Activated CD4-positive, alpha-beta T cell treated with anti-CD3 and anti-CD28 coated beads for 4 hours (primary cell): ENCODE results near the gene NAE1.

Source experiments
- DNase-seq, 2 donors: peaks; one replicate each; pipeline ENCODE4 v3.0.0-alpha.2; 2020

NAE1 gene

GRCh38 chr16:66849549-66849948 is 18.8 kb upstream of the NAE1 start:
- DNase-seq: no peak

DNA sequence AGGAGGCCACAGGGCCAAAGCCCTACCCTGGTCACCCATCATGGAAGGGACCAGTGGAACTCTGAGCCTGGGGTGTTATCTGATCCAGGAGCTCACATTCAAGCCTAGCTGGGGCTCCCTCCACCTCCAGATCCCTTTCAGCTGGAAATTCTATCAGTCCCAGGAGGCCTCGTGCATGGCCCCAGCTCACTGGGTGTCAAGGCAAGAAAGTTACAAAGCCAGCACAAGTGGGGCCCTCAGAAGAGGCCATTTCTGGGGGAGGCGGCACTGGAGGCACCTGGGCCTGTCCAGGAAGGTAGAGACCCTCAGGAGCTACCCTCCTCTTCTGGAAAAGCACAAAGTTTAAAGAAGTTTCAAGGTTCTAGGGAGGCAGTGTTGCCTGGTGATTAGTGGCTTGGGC is 18.2 kb upstream of the NAE1 start:
- no peak for DNase-seq

GRCh38 chr16:66848172-66848571 is 17.4 kb upstream of the NAE1 start:
- no peak for DNase-seq

GRCh38 chr16:66847533-66848067 is 16.8 kb upstream of the NAE1 start:
- DNase-seq: no peak

- DNase-seq: no peak
These were observed 16.1 kb upstream of the NAE1 start for GRCh38 chr16:66846831-66847230.

DNA sequence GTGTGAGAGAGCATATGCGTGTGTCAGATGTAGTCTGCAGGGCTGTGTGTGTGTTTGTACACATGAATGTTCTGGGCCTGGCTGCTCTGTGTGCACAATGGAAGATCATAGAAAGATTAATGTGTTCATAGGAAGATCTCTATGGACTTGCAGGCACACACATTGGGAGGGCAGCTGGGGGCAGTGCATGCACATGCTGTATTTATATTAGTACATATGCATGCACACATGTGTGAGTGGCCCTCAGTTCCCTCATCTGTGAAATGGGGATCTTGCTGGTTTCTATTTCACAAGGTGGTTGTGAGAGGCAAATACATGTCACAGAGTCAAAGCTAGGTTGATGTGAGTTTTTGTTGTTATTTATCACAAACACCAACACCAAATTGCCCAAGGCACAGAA is 15.5 kb upstream of the NAE1 start:
- DNase-seq: no peak

DNA sequence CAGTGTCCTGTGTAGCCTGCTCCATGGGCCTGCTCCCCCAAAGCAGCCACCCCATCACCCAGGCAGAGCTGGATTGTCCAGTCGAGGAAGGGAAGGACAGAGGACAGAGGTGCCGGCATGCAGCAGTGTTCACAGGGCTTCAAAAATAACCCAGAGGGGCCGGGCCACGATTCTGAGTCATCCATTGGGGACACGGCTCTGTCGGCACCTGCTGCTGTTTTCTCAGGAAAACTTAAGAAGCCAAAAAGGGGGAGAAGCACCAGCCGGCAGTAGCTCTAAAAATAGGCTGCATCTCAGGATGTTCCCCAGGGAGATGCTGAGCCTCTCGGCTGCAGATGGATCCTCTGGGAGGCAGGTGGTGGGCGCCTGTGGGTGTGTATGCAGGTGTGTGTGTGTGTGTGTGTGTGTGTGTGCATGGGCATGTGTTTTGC is 15.0 kb upstream of the NAE1 start:
- no peak for DNase-seq

DNA sequence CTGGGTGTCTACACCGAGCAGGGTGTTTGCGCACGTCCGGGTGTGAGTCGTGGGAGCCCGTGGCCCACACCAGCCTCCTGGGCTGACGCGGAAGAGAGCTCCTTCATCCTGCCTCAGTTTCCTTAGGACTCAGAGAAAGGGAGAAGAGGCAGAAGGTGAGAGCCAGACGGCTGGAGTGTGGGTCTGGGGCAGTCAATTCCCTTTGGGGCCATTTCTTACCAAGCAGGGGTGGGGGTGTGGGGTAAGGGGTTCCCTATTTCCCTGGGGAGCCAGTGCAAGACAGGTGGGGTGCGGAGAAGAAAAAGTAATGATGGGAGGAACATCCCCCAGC is 14.3 kb upstream of the NAE1 start:
- DNase-seq: no peak

- no peak for DNase-seq
These were observed 13.7 kb upstream of the NAE1 start, which contains the start of gene CA7 for GRCh38 chr16:66844342-66845079. Gene CA7 (plus strand): TSS chr16:66844414. CDS start chr16:66844488, 74 bp downstream.

- no peak for DNase-seq
These were observed 13.2 kb upstream of the NAE1 start for GRCh38 chr16:66844009-66844341.

- DNase-seq: no peak
These were observed 12.4 kb upstream of the NAE1 start for GRCh38 chr16:66843191-66843590.

DNA sequence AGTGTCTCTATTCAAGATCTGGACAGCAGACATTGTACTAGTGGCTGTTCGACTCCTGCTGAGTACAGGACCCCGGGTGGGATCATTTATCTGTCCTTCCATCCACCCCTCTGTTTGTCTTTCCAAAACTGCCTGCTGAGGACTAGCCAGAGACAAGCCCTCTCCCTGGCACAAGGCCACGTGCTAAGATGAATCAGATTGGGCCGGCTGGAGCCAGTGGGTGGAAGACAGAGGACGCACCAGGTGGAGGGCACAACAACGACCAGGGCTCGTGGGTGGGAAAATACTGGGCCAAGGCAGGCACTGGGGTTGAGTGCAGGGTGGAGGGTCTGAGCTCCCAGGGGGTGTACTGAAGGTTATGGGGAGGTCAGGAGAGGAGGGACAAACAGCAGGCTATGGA is 12.0 kb upstream of the NAE1 start:
- no peak for DNase-seq

DNA sequence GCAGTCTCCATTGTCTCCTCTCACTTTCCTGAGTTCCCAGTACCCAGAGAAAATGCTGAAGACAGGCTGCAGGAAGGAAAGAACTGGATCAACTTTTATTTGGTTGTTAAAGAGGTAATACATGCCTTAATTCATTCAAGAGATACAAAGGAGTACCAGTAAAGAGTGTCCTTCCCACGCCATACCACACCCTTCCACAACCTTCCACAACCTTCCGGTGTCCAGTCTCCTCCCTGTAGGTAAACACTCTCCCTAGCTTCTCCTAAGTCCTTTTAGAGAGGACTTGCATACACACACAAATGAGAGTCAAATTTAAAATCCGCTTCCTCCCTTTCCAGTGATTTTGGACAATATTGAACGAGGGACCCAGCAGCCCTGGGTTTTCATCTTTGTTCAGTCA is 10.6 kb upstream of the NAE1 start:
- DNase-seq: no peak

- DNase-seq: no peak
These were observed 10.1 kb upstream of the NAE1 start for GRCh38 chr16:66840883-66841282.

DNA sequence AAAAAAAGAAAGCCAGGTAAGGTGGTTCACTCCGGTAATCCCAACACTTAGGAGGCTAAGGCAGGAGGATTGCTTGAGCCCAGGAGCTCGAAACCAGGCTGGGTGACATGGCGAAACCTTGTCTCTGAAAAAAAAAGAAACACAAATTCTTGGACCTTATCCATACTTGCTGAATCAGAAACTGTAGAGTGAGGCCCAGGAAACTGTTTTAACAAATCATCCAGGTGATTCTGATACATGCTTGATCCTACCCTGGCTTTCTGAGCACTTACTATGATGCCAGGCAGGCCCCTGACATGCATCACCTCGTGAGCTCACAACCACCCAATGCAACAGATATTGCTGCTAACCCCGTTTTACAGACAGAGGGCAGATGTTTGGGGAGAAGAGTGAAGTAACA is 4.0 kb upstream of the NAE1 start:
- DNase-seq: no peak

GRCh38 chr16:66832661-66833305 is 2.0 kb upstream of the NAE1 start:
- no peak for DNase-seq

- DNase-seq: no peak
These were observed 1.4 kb upstream of the NAE1 start for GRCh38 chr16:66832190-66832589.

- DNase-seq: no peak
These were observed 6.8 kb downstream of the NAE1 start for GRCh38 chr16:66824006-66824405.

GRCh38 chr16:66814734-66815133 is 16.0 kb downstream of the NAE1 start:
- no peak for DNase-seq

- DNase-seq: no peak
These were observed 19.7 kb downstream of the NAE1 start for GRCh38 chr16:66811043-66811442.

GRCh38 chr16:66810391-66810790 is 20.4 kb downstream of the NAE1 start:
- no peak for DNase-seq

- no peak for DNase-seq
These were observed 21.0 kb downstream of the NAE1 start for GRCh38 chr16:66809765-66810164.

DNA sequence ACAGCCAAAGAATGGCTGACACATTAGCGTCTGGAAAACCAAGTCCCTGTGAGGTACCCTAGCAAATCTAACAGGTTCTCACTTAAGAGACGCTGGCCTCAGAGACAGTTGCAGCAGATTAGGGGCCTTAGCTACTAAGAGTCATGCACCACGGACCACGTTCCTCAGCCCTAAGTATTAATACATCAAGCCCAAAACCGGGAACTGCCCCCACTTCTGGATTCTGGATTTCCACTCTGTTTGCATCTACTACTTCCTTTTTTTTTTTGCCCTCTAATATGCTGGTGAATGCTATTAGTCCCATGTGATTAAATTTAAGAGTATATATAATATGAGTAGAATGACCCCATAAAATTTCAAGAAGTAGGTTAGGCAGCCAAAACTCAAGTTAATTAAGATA is 28.6 kb downstream of the NAE1 start:
- DNase-seq: no peak

DNA sequence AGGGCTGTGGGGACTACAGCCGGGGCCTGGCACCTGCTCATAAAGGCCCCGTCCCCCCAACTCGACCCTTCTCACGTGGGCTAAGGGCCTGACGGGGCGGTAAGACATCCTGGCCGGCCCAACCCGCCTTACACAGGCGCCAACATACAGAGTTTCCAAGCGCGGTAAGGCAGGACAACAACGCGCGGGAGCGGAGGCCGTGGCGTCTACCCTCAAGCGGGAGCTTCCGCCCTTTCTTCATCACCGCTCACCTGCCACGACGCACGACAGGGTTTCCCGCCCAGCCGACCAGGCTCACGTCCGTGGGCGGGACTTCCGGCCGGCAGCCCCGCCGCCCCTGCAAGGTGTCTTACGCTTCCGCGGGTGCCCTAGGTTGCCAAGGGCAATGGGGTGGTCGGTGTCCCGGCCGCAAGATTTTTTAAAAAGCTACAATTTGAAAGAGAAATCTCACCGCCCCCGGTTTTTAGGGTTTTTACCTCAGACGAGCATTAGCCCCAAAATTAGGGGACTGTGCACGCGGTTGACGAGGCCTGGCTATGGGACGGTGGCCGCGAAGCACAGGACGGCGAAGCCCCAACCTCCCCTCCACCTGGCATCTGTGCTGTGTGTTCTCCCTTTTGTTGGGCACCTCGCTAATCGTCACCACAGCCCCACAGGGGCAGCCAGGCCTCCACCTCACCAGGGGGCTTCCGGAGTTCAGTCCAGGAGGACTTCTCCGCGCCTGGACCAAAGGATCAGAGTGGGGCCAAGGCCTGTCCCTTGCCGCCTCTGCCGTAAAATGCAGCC is 29.3 kb downstream of the NAE1 start, which contains the start of gene TERB1:
TSS of gene TERB1 (minus strand) at position 265 of the 786 bp plus-strand sequence. CDS start 4,786 bp downstream, outside the sequence.
- DNase-seq: no peak
